MCF 10A (cell line): ENCODE results near the gene COX7A2. TPM values are rescaled to one million over a fixed set of nuclear protein-coding genes. Genes with fewer than 3 reads are reported as not detected.

Source experiments
- total RNA-seq: library from RNA; stranded (reverse); gene quantifications from 2 replicates; pipeline ENCODE4 v1.2.3, GENCODE V29; 2022

COX7A2 gene
- total RNA-seq, 1 experiment from 2014 or later = 316 TPM

Other genes with a start within 250 kb of the COX7A2 start
- 110 and 136 TPM in 2 replicates for gene COL12A1, start 37.7 kb downstream of the COX7A2 start, total RNA-seq
- gene TMEM30A, start 41.0 kb upstream of the COX7A2 start, total RNA-seq = 53.7 and 71.4 TPM in 2 replicates
- gene FILIP1, start 250.0 kb upstream of the COX7A2 start, total RNA-seq = 0.14 and 0.32 TPM in 2 replicates